ENCODE results near the gene EPAS1.

EPAS1 gene

GRCh38 chr2:46365913-46366667, 68.9 kb downstream of the EPAS1 start:
- DNase-seq, result peak; percentile 48

DNA sequence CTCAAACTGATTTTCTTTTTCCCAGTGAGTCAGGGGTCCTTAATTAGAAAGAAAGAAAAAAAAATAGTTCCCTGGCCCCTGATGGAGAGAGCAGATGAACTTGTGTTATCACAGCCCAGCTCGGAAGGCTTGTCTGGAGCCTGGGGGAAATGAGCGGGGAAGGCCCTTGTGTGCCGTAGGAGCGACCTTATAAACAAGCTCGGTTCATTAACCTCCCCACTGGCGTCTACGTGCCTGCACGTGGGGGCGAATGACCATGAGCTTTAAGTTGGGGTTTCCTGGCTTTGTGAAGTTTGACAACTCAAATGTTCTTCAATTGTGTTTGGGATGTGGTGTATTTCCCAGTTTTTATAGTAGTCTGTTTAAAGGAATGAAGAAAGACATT, 69.5 kb downstream of the EPAS1 start:
- DNase-seq, result peak; percentile 57

GRCh38 chr2:46367286-46367685, 70.1 kb downstream of the EPAS1 start:
- peak; percentile 31 for DNase-seq

GRCh38 chr2:46368401-46368800, 71.2 kb downstream of the EPAS1 start:
- no peak for DNase-seq

- DNase-seq, result no peak
Measured at GRCh38 chr2:46369783-46370182, 72.6 kb downstream of the EPAS1 start.

GRCh38 chr2:46371854-46372253, 74.6 kb downstream of the EPAS1 start:
- DNase-seq, result no peak

GRCh38 chr2:46372475-46372874, 75.3 kb downstream of the EPAS1 start:
- DNase-seq, result no peak

- no peak for DNase-seq
Measured at GRCh38 chr2:46373238-46373637, 76.0 kb downstream of the EPAS1 start.

GRCh38 chr2:46375566-46376125, 78.4 kb downstream of the EPAS1 start:
- no peak for DNase-seq

- DNase-seq, result no peak
Measured at GRCh38 chr2:46376586-46376985, 79.4 kb downstream of the EPAS1 start.

DNA sequence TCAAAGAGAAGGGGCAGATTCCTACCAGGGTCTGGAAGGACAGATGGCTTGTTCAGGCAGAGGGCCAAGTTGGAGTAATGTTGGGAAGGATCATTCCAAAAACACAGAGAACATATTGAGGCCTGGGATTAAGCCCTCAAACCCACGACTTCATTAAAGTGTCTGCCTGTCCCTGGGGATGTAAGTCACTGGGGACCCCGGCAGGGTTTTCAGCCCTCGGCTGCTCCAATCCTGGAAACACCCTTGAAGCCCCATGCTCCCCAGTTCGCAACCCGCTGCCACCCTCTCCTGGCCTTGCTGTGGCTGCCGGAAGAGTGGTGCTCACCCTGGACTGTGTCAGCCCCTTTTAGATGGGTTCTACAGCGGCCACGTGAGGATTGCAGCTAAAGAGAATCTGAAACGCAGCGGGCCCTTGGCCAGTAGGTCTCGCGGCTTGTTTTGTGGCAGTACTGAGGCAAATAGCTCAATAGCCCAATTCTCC, 79.9 kb downstream of the EPAS1 start:
- DNase-seq, result no peak

DNA sequence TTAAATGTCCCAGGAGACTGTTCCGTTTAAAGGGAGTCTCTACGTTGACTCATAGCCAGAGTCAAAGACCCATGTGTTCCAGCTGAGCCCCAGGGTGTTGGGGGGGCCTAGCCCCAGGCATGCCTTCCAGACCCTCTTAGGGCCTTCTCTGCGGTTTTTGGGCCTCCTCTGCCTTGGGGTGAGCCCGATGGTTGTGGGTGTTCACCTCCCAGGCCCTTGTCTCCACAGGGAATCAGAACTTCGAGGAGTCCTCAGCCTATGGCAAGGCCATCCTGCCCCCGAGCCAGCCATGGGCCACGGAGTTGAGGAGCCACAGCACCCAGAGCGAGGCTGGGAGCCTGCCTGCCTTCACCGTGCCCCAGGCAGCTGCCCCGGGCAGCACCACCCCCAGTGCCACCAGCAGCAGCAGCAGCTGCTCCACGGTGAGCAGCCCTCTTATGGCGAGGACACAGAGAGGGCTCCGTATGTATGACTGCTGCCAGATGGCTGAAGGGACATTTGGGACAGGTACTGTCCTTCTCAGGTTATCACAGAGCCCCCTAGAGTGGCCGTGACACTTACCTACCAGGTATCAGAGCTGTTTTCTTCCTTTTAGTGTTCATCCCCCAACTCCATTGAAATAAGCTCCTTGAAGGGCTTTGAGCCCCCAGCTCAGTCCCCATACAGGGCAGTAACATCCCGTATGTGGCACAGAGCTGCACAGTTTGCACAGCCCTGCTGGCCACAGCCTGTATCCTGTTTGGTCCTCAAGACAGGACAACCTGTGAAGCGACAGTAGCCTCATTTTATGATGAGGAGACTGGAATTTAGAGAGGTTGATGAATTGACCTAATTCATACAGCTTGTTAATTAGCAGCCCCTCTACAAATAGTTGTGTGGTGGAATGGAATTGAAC, 80.7 kb downstream of the EPAS1 start:
- DNase-seq, result no peak

DNA sequence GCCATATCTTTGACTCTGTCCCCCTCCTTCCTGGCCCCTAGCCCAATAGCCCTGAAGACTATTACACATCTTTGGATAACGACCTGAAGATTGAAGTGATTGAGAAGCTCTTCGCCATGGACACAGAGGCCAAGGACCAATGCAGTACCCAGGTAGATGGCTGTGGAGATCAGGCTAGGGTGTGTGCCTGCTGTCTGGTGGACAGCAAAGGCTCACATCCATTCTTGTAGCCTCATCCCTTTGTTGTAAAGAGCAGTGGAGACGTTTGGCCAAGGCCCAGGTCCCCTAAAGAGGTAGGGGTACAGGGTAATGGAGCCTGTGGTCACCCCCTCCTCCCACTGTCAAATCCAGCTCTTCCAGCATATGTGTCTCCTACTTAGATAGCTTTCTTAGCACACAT, 81.4 kb downstream of the EPAS1 start:
- no peak for DNase-seq

GRCh38 chr2:46379213-46380037, 82.2 kb downstream of the EPAS1 start:
- DNase-seq, result peak; percentile 48

DNA sequence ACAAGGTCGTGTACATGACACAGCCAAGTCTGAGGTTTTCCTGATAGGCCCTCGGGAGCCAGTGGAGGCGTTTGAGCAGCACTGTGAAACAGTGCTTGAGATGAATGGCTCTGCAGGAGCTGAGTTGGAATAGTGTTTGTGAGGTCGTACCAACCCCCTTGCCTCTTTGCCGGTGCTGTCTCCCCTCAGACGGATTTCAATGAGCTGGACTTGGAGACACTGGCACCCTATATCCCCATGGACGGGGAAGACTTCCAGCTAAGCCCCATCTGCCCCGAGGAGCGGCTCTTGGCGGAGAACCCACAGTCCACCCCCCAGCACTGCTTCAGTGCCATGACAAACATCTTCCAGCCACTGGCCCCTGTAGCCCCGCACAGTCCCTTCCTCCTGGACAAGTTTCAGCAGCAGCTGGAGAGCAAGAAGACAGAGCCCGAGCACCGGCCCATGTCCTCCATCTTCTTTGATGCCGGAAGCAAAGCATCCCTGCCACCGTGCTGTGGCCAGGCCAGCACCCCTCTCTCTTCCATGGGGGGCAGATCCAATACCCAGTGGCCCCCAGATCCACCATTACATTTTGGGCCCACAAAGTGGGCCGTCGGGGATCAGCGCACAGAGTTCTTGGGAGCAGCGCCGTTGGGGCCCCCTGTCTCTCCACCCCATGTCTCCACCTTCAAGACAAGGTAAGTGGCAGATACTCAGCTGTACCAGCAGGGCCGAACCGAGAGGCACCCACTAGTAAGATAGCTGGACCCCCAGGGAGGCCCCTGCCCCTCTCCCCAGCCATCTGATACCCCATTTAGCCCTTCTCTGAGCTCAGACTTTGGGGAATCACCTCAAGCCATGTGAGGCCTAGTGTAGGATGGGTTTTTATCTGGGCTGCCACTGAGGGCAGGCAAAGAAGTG, 83.1 kb downstream of the EPAS1 start:
- no peak for DNase-seq

DNA sequence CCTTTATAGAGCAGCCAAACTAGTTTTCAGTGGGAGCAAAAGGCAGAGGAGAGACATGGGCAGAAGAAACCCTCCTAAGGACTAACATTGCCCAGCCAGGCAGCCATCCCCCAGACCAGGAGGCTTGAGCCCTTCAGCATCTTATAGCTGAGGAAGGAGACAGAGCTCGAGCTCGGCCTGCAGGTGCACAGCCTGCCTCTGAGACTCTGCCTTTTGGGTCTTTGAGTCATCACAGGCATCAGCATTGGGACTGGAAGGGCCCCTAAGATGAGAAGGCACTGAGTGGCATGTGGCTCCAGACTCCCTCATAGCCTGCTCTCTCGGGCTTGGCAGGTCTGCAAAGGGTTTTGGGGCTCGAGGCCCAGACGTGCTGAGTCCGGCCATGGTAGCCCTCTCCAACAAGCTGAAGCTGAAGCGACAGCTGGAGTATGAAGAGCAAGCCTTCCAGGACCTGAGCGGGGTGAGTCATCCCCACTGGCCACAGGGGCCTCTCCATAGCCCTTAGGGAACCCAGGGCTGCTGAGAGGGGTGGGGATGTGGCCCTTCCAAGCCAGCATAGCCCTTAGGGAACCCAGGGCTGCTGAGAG, 84.1 kb downstream of the EPAS1 start:
- DNase-seq, result no peak

GRCh38 chr2:46381871-46382270, 84.7 kb downstream of the EPAS1 start:
- no peak for DNase-seq

DNA sequence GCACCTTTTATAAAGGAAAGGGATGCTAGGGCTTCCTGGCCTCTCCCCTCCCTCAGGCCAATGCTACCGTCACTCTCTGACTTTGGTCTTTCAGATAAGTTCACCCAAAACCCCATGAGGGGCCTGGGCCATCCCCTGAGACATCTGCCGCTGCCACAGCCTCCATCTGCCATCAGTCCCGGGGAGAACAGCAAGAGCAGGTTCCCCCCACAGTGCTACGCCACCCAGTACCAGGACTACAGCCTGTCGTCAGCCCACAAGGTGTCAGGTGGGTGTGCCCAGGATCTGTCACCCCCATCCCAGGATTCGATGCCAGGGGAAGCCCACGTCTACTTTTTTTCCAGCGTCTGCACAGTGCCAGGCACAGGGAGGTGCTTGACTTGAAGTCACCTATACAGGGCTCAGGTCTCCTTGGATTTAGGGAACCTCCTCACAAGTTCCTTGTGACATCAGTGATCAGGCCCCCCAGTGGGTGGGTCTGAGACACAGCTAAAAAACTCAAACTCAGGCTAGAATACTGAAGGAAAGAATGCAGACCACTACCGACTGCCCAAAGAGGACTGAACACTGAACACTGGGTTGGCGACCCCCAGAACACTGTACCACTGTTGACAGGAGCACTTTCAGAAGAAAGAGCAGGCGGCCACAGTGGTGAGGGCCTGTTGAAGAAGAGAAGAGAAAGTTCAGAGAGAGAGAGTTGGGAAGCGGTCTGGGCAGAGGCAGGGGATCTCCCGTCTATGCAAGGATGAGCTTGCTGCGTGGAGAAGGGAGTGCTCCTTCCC, 85.3 kb downstream of the EPAS1 start:
- DNase-seq, result no peak

GRCh38 chr2:46383113-46383395, 85.8 kb downstream of the EPAS1 start:
- no peak for DNase-seq

GRCh38 chr2:46383784-46384456, 86.7 kb downstream of the EPAS1 start:
- no peak for DNase-seq
